HG03460 (cell line): ENCODE measurements around the gene ANXA1.
"Not testable (repeated sequence)": the region's sequence is repeated elsewhere in the genome, so short reads cannot be mapped to it uniquely, and the experiment has no call there.

Source experiments
- ATAC-seq: cut with Tn5 transposase; IDR thresholded peaks from one replicate; pipeline ENCODE4 v1.9.1; 2021; ENCODE audit not compliant: unreplicated experiment

Gene ANXA1

GRCh38 chr9:73167614-73168013 lies 15.9 kb downstream of the ANXA1 start:
- ATAC-seq, result no peak

GRCh38 chr9:73168298-73168934 lies 16.8 kb downstream of the ANXA1 start:
- no peak for ATAC-seq

GRCh38 chr9:73170185-73170957 lies 18.7 kb downstream of the ANXA1 start:
- no peak for ATAC-seq

GRCh38 chr9:73172901-73173215 lies 21.2 kb downstream of the ANXA1 start:
- ATAC-seq, result no peak

GRCh38 chr9:73173557-73174329 lies 22.1 kb downstream of the ANXA1 start:
- no peak for ATAC-seq

GRCh38 chr9:73174330-73174980 lies 22.8 kb downstream of the ANXA1 start:
- no peak for ATAC-seq

- ATAC-seq, result no peak
Observed at GRCh38 chr9:73176450-73176875, 24.8 kb downstream of the ANXA1 start.

GRCh38 chr9:73178044-73178443 lies 26.4 kb downstream of the ANXA1 start:
- ATAC-seq, result no peak

GRCh38 chr9:73179589-73179988 lies 27.9 kb downstream of the ANXA1 start:
- ATAC-seq, result no peak

- no peak for ATAC-seq
Observed at GRCh38 chr9:73180403-73180802, 28.7 kb downstream of the ANXA1 start.

GRCh38 chr9:73182928-73183327 lies 31.3 kb downstream of the ANXA1 start:
- ATAC-seq, result no peak

GRCh38 chr9:73183428-73183827 lies 31.8 kb downstream of the ANXA1 start:
- ATAC-seq, result no peak

GRCh38 chr9:73183917-73184861 lies 32.5 kb downstream of the ANXA1 start:
- ATAC-seq, result no peak

- not testable (repeated sequence) for ATAC-seq
Observed at GRCh38 chr9:73191109-73191508, 39.4 kb downstream of the ANXA1 start.

- ATAC-seq, result no peak
Observed at GRCh38 chr9:73194284-73194683, 42.6 kb downstream of the ANXA1 start.

GRCh38 chr9:73199448-73199847 lies 47.8 kb downstream of the ANXA1 start:
- no peak for ATAC-seq

- no peak for ATAC-seq
Observed at GRCh38 chr9:73199886-73200285, 48.2 kb downstream of the ANXA1 start.

- no peak for ATAC-seq
Observed at GRCh38 chr9:73200694-73201452, 49.2 kb downstream of the ANXA1 start.

- no peak for ATAC-seq
Observed at GRCh38 chr9:73202980-73203379, 51.3 kb downstream of the ANXA1 start.

GRCh38 chr9:73204936-73205335 lies 53.3 kb downstream of the ANXA1 start:
- no peak for ATAC-seq
